Suprapubic skin (tissue), 4 donors: Measurements from ENCODE around the gene CATSPERD.

Experiments
- CTCF ChIP-seq, 2 donors: fragments of 200-600 bp in 1 of 2; fragments of 450-650 bp in 1 of 2; sonication (generic) in 1 of 2; IDR thresholded peaks; one replicate each; pipeline ENCODE4 v1.5.1; 2016 to 2019; ENCODE audit warnings: antibody characterized with exemption in 2 of 2, mild to moderate bottlenecking in 1 of 2, moderate library complexity in 1 of 2
- POLR2A ChIP-seq, 2 donors: fragments of 450-650 bp; IDR thresholded peaks; one replicate each; pipeline ENCODE4 v1.6.1; 2017; ENCODE audit warnings: antibody characterized with exemption in 2 of 2, mild to moderate bottlenecking in 2 of 2, moderate library complexity in 2 of 2
- POLR2AphosphoS5 ChIP-seq, 3 donors: sonication (generic); formaldehyde crosslinking; IDR thresholded peaks; one replicate each; pipeline ENCODE4 v1.6.1; 2017; ENCODE audit warnings: antibody characterized with exemption in 3 of 3

- TF ChIP-seq POLR2AphosphoS5 (IDR thresholded peaks at IDR 0.05) (no peak), POLR2A (IDR thresholded peaks at IDR 0.05) (no peak), CTCF (IDR thresholded peaks at IDR 0.05) (no peak)
Observed at GRCh38 chr19:5782322-5782721, 61.9 kb downstream of the CATSPERD start.
